ENCODE data around the gene PHACTR1.

Gene PHACTR1

DNA sequence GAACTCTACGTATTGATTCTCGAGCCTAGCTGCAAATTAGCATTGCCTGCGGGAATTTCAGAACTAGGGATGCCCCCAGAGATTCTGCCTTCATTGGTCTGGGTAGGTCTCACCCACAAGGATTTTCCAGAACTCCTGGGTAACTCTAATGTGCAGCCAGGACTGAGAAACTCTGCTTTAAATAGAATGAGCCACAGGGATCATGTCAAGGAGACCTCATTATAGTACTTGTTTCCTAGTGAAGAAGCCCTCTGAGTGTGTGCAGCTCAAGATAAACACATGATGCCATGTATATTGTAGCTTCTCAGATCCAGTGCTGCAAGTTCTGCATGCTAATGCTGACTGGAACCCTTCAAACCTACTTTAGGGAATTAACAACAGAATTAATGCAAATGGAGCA is 179.2 kb downstream of the PHACTR1 start:
- no peak for DNase-seq (ENCODE audit: insufficient read length, low spot score)
- no peak for TF ChIP-seq TAF1 (IDR thresholded peaks at IDR 0.05; ENCODE audit: low read depth, low read length)
- no peak for TF ChIP-seq POU2F2 (IDR thresholded peaks at IDR 0.05; ENCODE audit: low read depth, low read length)
- no peak for TF ChIP-seq POLR2AphosphoS5 (IDR thresholded peaks at IDR 0.05; ENCODE audit: low read depth, low read length)
- no peak for TF ChIP-seq PAX5 (IDR thresholded peaks at IDR 0.05; ENCODE audit: insufficient read depth, low read length, severe bottlenecking)
- TF ChIP-seq POLR2A (IDR thresholded peaks at IDR 0.05; ENCODE audit: low read depth, low read length), result no peak
- no peak for TF ChIP-seq SPI1 (IDR thresholded peaks at IDR 0.05; ENCODE audit: low read depth, low read length)
- no peak for FAIRE-seq

DNA sequence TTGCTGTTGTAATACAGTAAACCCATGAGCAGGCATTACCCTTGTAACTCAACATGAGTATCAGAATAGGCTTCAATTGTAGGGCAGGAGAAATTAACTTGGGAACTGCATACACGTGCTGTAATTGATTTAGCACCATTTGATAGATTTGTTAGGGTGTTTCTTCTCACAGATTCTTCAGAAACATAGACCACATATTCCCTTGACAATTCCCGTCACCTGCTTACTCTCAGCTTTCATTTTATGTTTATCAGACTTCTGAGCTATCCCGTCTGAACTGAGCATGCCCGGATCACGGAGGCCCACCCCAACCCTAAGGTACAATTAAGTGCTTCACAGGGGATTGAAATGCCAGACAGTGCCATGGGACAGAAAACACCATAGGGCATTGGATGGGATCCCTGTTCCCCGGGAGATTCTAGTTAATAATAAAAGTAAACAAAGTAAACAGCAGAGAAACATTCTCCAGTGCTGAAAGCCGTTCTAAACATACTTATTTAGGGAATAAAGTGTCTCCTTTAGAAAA is 179.7 kb downstream of the PHACTR1 start:
- FAIRE-seq, result no peak
- no peak for DNase-seq (ENCODE audit: insufficient read length, low spot score)
- TF ChIP-seq PAX5 (IDR thresholded peaks at IDR 0.05; ENCODE audit: insufficient read depth, low read length, severe bottlenecking) (no peak), TAF1 (IDR thresholded peaks at IDR 0.05; ENCODE audit: low read depth, low read length) (no peak), POLR2AphosphoS5 (IDR thresholded peaks at IDR 0.05; ENCODE audit: low read depth, low read length) (no peak), POLR2A (IDR thresholded peaks at IDR 0.05; ENCODE audit: low read depth, low read length) (no peak), POU2F2 (IDR thresholded peaks at IDR 0.05; ENCODE audit: low read depth, low read length) (no peak), SPI1 (IDR thresholded peaks at IDR 0.05; ENCODE audit: low read depth, low read length) (no peak)

DNA sequence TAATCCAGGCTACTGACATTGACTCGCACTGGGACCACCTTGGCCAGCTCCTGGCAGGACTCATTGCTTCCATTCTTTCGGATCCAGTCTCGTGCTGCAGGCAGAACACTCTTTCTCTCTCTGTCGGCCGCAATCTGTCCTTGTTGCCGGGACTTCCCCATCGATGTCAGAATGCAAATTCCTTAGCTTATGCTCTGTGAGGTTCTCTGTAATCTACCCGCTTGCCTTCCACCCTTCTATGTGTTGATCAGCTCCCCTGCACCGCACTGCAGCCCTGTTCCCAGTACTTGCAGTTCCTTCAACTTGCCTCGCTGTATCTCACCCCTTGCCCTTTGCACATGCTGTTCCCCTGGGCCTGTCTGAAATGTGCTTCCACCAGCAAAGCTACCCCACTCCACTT is 182.0 kb downstream of the PHACTR1 start:
- TF ChIP-seq SPI1 (IDR thresholded peaks at IDR 0.05; ENCODE audit: low read depth, low read length), result no peak
- DNase-seq (ENCODE audit: insufficient read length, low spot score) (no peak), FAIRE-seq (no peak)

DNA sequence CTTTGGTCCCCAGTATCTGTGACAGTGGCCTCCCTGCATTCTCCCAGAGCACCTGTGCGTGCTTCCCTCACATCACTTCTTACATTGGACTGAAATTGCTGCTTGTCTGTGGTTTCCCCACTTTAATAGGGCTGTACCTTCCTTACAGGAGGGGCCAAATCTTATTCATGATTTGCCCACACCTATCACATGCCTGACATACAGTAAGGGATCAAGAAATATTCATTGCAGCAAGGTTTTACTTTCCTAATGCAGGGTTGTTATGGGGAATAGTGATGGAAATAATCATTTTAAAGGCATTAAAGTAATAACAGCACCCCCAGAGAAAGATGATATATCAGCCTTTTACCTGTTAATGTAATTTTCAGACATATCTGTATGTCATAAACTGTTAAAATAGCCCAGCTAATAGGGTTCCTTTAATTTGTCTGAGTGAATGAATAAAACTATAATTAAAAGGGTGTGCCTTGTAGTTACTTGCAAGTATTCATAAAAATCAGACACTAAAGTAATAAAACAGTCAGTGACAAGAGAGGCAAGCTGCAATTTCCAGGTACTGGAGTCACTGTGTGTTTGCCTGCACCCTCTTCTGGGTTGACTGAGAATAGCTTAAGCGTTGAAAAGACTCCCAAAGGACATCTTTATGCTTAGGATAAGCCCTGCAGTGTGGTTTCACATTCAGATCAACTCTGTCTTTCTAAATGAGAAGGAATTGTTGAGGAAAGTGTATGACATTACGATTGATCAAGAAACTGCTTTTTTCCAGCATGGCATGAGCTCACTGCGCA is 182.7 kb downstream of the PHACTR1 start:
- FAIRE-seq (no peak), DNase-seq (ENCODE audit: insufficient read length, low spot score) (no peak)
- no peak for TF ChIP-seq POLR2AphosphoS5 (IDR thresholded peaks at IDR 0.05; ENCODE audit: low read depth, low read length)
- TF ChIP-seq PAX5 (IDR thresholded peaks at IDR 0.05; ENCODE audit: insufficient read depth, low read length, severe bottlenecking), result no peak
- TF ChIP-seq TAF1 (IDR thresholded peaks at IDR 0.05; ENCODE audit: low read depth, low read length), result no peak
- TF ChIP-seq SPI1 (IDR thresholded peaks at IDR 0.05; ENCODE audit: low read depth, low read length), result no peak
- no peak for TF ChIP-seq POU2F2 (IDR thresholded peaks at IDR 0.05; ENCODE audit: low read depth, low read length)
- no peak for TF ChIP-seq POLR2A (IDR thresholded peaks at IDR 0.05; ENCODE audit: low read depth, low read length)

DNA sequence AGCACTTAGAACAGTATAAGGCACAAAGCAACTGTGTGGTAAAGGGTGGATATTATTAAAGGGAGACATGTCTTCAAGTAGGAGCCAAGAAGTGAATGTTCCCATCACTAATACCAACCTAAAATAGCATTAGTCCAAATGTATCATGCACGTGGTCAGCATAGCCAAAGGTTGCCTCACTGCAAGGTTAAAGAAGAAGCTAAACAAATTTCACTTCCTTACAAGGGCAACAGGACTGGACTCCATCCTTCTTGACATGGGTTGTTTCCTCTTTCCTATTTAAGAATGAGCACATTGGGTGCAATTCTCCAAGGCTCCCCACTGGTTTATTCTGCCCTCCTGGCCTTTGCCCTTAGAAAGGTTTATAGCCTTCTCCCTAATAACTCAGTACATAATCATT is 186.7 kb downstream of the PHACTR1 start:
- FAIRE-seq (no peak), DNase-seq (ENCODE audit: insufficient read length, low spot score) (no peak)
- TF ChIP-seq SPI1 (IDR thresholded peaks at IDR 0.05; ENCODE audit: low read depth, low read length), result no peak
- TF ChIP-seq TAF1 (IDR thresholded peaks at IDR 0.05; ENCODE audit: low read depth, low read length), result no peak
- TF ChIP-seq POU2F2 (IDR thresholded peaks at IDR 0.05; ENCODE audit: low read depth, low read length), result no peak
- TF ChIP-seq POLR2A (IDR thresholded peaks at IDR 0.05; ENCODE audit: low read depth, low read length), result no peak
- TF ChIP-seq PAX5 (IDR thresholded peaks at IDR 0.05; ENCODE audit: insufficient read depth, low read length, severe bottlenecking), result no peak
- TF ChIP-seq POLR2AphosphoS5 (IDR thresholded peaks at IDR 0.05; ENCODE audit: low read depth, low read length), result no peak

DNA sequence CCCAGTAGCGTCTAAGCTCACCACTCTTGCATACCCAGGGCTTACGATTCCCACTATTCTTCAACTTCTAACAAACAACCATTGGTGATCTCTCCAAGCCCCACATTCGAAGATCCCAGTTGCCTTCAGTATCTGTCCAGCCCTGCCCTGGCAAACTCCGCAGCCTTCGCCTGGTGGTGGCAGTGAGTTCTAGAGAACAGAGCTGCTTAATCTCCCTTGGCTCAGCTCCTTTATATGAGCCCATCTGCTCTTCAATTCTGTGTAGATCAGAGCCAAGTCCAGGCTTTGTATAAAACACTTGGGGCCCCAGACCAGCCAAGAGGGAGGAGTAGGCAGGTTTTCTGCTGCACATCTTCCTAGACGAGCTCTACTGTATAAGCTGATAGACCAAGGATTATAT is 193.3 kb downstream of the PHACTR1 start:
- TF ChIP-seq POLR2A (IDR thresholded peaks at IDR 0.05; ENCODE audit: low read depth, low read length), result no peak
- no peak for TF ChIP-seq POU2F2 (IDR thresholded peaks at IDR 0.05; ENCODE audit: low read depth, low read length)
- TF ChIP-seq TAF1 (IDR thresholded peaks at IDR 0.05; ENCODE audit: low read depth, low read length), result no peak
- TF ChIP-seq PAX5 (IDR thresholded peaks at IDR 0.05; ENCODE audit: insufficient read depth, low read length, severe bottlenecking), result no peak
- no peak for FAIRE-seq
- DNase-seq (ENCODE audit: insufficient read length, low spot score), result no peak

DNA sequence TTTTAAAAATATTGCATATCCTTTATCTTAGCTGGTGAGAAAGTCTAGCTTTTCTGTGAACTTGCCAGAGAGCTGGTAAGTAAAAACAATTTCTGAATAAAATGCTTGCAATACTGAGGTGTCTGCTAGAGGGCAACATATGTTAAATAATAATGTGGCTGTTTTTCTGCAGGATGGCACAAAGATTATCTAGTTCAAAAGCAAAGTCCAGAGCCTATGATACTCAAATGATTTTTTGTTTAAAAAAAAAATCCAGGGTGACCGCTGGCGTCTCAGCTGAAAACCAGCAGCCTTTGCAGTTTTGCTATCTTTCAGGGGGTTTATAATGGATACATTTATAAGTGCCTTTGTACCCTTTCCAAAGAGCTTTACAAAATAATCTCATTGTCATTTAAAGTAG is 194.9 kb downstream of the PHACTR1 start:
- DNase-seq (ENCODE audit: insufficient read length, low spot score), result no peak
- no peak for FAIRE-seq
- TF ChIP-seq POLR2A (IDR thresholded peaks at IDR 0.05; ENCODE audit: low read depth, low read length) (no peak), POLR2AphosphoS5 (IDR thresholded peaks at IDR 0.05; ENCODE audit: low read depth, low read length) (no peak), POU2F2 (IDR thresholded peaks at IDR 0.05; ENCODE audit: low read depth, low read length) (no peak), SPI1 (IDR thresholded peaks at IDR 0.05; ENCODE audit: low read depth, low read length) (no peak), PAX5 (IDR thresholded peaks at IDR 0.05; ENCODE audit: insufficient read depth, low read length, severe bottlenecking) (no peak), TAF1 (IDR thresholded peaks at IDR 0.05; ENCODE audit: low read depth, low read length) (no peak)

DNA sequence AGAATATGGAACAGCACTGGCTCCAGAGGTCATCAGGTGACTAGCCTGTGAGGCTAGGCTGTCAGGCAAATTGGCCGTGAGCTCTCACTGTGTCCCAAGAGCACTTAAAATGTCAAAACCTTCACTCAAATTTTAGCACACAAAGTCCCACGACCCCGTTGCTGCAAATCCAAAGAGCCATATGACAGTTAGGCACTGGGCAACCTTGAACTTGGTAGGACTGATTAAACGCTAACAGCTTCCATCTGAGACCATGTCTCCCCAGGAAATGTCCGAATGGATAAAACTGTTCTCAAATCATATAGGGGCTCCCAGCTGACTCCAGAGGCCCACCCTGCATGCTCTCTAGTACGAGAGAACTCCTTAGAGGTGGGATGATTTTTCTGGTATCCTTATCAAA is 196.6 kb downstream of the PHACTR1 start:
- DNase-seq (ENCODE audit: insufficient read length, low spot score), result no peak
- FAIRE-seq, result no peak
- TF ChIP-seq SPI1 (IDR thresholded peaks at IDR 0.05; ENCODE audit: low read depth, low read length) (no peak), TAF1 (IDR thresholded peaks at IDR 0.05; ENCODE audit: low read depth, low read length) (no peak), POU2F2 (IDR thresholded peaks at IDR 0.05; ENCODE audit: low read depth, low read length) (no peak), POLR2A (IDR thresholded peaks at IDR 0.05; ENCODE audit: low read depth, low read length) (no peak), PAX5 (IDR thresholded peaks at IDR 0.05; ENCODE audit: insufficient read depth, low read length, severe bottlenecking) (no peak), POLR2AphosphoS5 (IDR thresholded peaks at IDR 0.05; ENCODE audit: low read depth, low read length) (no peak)

DNA sequence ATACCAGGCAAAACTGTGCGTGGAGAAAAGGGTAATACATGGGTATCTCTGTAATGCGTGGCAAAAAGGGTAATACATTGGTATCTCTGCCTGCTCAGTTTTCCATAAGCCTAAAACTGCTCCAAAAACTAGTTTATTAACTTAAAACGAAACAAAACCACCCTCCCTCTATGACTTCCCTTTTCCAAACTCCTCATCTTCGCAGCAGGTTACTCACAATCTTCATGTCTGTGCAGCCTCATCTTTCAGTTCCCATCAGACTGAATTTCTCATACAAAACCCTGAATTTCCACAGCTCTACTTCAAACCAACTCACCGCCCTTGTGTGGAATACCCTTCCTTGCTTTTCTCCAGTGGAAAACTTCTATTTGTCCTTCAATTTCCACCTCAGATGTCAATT is 199.4 kb downstream of the PHACTR1 start:
- no peak for DNase-seq (ENCODE audit: insufficient read length, low spot score)
- FAIRE-seq, result no peak
- TF ChIP-seq TAF1 (IDR thresholded peaks at IDR 0.05; ENCODE audit: low read depth, low read length) (no peak), SPI1 (IDR thresholded peaks at IDR 0.05; ENCODE audit: low read depth, low read length) (peak; percentile 69)

DNA sequence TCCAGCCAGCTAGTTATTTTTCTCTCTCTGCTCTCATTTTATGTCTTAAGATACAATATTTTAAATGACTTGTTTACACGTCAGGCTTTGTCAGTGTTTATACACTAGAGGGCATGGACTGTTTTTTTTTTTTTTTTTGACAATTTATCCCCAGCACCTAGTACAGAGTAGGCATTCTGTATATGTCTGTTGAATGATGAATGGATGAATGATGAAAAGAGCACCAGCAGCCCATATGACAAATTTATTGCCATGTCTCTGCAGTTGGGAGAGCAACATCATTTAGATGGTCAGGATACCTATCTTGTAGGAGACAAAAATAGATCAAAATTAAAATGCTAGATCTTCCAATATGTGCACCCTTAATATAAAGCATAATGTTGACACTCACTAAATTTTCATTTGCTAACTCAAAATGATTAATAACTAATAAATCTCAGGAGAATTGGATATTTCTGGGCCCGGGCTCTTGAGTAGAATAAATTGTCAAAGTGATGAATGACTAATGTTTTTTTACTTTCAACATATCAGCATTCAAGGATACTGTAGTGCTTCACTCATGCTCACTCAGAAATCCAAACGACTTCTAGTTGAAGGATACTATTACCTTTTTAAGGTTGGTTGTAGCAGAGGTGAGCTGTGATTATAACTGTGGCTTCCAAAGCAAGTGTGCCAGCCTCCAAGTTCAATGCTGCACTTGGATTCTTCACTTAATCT is 200.0 kb downstream of the PHACTR1 start:
- FAIRE-seq, result no peak
- no peak for DNase-seq (ENCODE audit: insufficient read length, low spot score)

More for the DNA sequence above, 200.0 kb downstream of the PHACTR1 start:
- TF ChIP-seq TAF1 (IDR thresholded peaks at IDR 0.05; ENCODE audit: low read depth, low read length) (no peak), POLR2A (IDR thresholded peaks at IDR 0.05; ENCODE audit: low read depth, low read length) (no peak), SPI1 (IDR thresholded peaks at IDR 0.05; ENCODE audit: low read depth, low read length) (no peak), POU2F2 (IDR thresholded peaks at IDR 0.05; ENCODE audit: low read depth, low read length) (no peak), PAX5 (IDR thresholded peaks at IDR 0.05; ENCODE audit: insufficient read depth, low read length, severe bottlenecking) (no peak), POLR2AphosphoS5 (IDR thresholded peaks at IDR 0.05; ENCODE audit: low read depth, low read length) (no peak)

All from GM12891 (cell line).